ENCODE results near the gene SEC22C. TPM values are rescaled to one million over a fixed set of nuclear protein-coding genes. Genes with fewer than 3 reads are reported as not detected.
"Not testable (repeated sequence)": the region's sequence is repeated elsewhere in the genome, so short reads cannot be mapped to it uniquely, and the experiment has no call there.

Gene SEC22C
- total RNA-seq, 8 experiments from 2014 or later = 26.5 to 56.6 (median 32.5) TPM

DNA sequence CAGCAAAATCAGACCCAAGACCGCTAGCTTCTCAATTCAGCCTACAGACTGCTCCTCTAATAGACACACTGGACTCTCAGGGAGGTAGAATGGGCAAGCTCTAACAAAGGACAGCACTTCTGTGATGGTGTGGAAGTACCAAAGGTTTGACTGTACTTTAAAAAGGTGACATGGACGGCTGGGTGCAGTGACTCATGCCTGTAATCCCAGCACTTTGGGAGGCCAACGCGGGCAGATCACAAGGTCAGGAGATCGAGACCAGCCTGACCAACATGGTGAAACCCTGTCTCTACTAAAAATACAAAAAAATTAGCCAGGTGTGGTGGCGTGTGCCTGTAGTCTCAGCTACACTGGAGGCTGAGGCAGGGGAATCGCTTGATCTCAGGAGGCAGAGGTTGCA lies 15.3 kb upstream of the SEC22C start:
- H3K4me1 ChIP-seq (replicated peaks in 1 of 2); ATAC-seq (replicated peaks in 6 of 8); in situ Hi-C loops (cut with MboI; ENCODE audit: low pct_unique_long_range_greater_than_20kb in 2 of 9, low sequenced_read_pairs in 9 of 9, unreplicated experiment in 9 of 9); H3K27ac ChIP-seq; H3K4me3 ChIP-seq: not testable (repeated sequence)
- WGBS, 10 experiments = 80 to 100% (median 94%) methylated on average over 1 to 5 of the region's 7 CpGs; no CpG with 5 or more reads in 1 of the 10 experiments

DNA sequence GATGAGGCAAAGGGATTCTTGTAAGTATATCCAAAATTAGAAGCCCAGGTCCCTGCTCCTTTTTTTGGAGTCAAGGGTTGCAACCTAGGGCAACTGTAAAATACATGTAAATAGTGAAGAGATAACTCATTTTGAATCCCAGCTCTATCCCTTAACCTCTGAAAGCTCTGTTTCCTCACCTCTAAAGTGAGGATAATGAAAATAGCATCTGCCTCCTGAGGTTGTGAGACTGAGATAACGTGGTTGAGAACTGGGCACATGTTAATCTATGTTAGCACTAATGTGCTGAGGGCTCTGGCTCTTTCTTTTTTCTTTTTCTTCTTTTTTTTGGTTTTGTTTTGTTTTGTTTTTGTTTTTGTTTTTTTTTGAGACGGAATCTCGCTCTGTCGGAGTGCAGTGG lies 13.9 kb upstream of the SEC22C start:
- Histone ChIP-seq H3K4me1 (replicated peaks in 1 of 2) (peaks cover 7 to 8% of the 10 kb centered on the region in 2 donors), H3K4me3 (no peak overlapping the region), H3K27ac (no peak overlapping the region)
- in situ Hi-C loops (cut with MboI; ENCODE audit: low pct_unique_long_range_greater_than_20kb in 2 of 9, low sequenced_read_pairs in 9 of 9, unreplicated experiment in 9 of 9) = no loop called here
- no peak for ATAC-seq (replicated peaks in 6 of 8)
- 80 to 100% (median 100%) methylated on average over 1 to 4 of the region's 4 CpGs for WGBS, 10 experiments

DNA sequence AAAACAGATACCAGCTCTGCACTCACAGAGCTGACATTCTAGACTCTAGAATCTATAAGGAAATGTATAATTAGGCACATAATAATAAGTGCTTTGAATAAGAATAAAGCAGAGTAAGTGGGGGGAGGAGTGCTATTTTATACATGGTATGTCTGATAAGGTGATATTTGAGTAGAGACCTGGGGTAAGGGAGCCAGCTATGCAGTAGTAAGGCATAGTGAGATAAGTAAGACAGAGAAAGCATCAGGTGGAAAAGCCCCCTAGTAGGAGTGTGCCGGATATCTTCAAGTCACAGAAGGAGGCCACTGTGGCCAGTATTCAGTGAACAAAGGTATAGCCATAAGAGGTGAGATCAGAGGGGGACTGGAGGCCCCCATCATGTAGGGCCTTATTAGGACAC lies 11.9 kb upstream of the SEC22C start:
- WGBS, 10 experiments = 100% methylated on average over 1 of the region's 1 CpG; no CpG with 5 or more reads in 4 of the 10 experiments
- Histone ChIP-seq H3K4me1 (replicated peaks in 1 of 2) (peaks cover 7 to 8% of the 10 kb centered on the region in 2 donors), H3K27ac (no peak overlapping the region), H3K4me3 (no peak overlapping the region)
- ATAC-seq (replicated peaks in 6 of 8) = no peak
- in situ Hi-C loops (cut with MboI; ENCODE audit: low pct_unique_long_range_greater_than_20kb in 2 of 9, low sequenced_read_pairs in 9 of 9, unreplicated experiment in 9 of 9) = no loop called here

DNA sequence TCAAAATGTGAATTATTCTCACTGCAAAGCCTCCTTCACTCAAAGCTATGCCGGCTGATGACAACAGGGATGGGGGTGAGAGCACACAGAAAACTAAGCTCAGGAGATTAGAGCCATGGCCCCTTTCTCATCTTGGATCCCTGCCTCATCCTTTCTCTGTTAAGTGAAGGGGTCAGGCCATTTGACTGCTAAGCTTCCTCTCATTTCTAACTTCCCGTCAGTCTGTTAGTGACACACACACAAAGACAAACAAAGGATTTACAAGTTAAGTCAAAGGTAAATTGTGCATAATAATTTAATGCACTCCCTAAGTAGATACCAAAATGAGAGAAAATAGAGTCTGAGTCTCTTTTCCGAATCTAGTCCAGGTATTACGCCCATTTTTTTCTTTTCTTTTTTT lies 10.0 kb upstream of the SEC22C start:
- H3K4me1 ChIP-seq (replicated peaks in 1 of 2) = peaks cover 7 to 8% of the 10 kb centered on the region in 2 donors
- peak overlapping the region; percentile 60 to 93 (median 77) for H3K4me3 ChIP-seq
- H3K27ac ChIP-seq = no peak overlapping the region
- 30 to 94% (median 57%) methylated on average over 2 to 4 of the region's 4 CpGs; no CpG with 5 or more reads in 3 of the 10 experiments for WGBS, 10 experiments
- in situ Hi-C loops (cut with MboI; ENCODE audit: low pct_unique_long_range_greater_than_20kb in 2 of 9, low sequenced_read_pairs in 9 of 9, unreplicated experiment in 9 of 9) = no loop called here
- ATAC-seq (replicated peaks in 6 of 8) = no peak

DNA sequence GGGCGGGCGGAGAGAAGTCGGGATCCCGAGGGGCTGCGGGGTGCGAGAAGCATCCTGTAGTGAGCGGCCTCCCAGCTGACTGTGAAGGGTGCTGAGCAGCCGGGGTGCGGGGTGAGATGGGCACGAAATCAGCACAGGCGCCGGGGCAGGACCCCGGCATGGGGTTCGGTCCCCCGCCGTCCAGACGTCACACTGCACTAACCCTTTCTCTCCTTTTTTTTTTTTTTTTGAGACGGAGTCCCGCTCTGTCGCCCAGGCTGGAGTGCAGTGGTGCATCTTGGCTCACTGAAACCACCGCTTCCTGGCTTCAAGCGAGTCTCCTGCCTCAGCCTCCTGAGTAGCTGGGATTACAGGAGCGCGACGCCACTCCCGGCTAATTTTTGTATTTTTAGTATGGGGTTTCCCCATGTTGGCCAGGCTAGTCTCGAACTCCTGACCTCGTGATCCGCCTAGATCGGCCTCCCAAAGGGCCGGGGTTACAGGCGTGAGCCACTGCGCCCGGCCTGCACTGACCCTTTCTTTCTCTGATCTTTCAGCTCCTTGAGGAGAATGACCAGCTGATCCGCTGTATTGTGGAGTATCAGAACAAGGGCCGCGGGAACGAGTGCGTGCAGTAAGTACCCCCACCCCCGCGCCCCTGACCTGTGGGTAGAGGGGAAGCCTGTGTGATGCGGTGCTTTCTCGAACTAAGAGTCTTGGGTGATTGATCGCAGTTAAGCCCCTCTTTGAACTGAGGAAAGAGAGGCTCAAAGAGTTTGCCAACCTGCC lies 9.4 kb upstream of the SEC22C start:
- ATAC-seq (replicated peaks in 6 of 8) = peak in 5 of 8 experiments; percentile 28 to 43 (median 36)
- in situ Hi-C loops (cut with MboI; ENCODE audit: low pct_unique_long_range_greater_than_20kb in 2 of 9, low sequenced_read_pairs in 9 of 9, unreplicated experiment in 9 of 9) = no loop called here
- H3K4me1 ChIP-seq (replicated peaks in 1 of 2) = peaks cover 7 to 8% of the 10 kb centered on the region in 2 donors
- H3K4me3 ChIP-seq = peak overlapping the region; percentile 60 to 93 (median 77)
- H3K27ac ChIP-seq = peak overlapping the region; percentile 67 to 80
- WGBS, 10 experiments = 0 to 49% (median 3%) methylated on average over 3 to 7 of the region's 44 CpGs; no CpG with 5 or more reads in 4 of the 10 experiments

DNA sequence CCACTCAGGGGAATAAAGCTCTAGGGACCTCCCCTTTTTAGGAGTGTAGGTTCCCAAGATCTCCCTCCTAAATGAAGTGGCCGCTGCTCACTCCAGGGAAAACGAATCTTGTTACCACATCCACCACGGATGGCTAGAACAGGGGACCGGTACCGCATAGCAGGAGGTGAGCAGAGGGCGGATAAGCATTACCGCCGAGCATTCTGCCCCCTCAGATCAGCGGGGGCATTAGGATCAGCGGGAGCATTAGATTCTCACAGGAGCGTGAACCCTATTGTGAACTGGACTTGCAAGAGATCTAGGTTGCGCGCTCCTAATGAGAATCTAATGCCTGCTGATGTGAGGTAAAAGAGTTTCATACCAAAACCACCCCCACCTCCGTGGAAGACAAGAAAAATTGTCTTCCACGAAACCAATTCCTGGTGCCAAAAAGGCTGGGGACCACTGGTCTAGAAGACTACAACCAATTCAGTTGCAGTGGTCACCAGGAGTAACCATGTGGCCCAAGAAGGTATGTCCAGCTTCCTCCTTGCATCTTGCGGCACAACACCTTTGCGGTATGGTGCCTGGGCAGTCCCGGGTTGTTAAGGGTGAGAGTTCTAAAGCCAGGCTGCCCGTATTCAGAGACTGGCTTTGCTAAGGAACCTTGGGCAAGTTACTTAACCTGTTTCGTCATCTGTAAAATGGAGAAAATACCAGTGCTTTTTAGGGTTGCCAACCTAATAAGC lies 7.8 kb upstream of the SEC22C start:
- in situ Hi-C loops (cut with MboI; ENCODE audit: low pct_unique_long_range_greater_than_20kb in 2 of 9, low sequenced_read_pairs in 9 of 9, unreplicated experiment in 9 of 9) = no loop called here
- Histone ChIP-seq H3K4me1 (replicated peaks in 1 of 2) (peaks cover 7 to 8% of the 10 kb centered on the region in 2 donors), H3K4me3 (peak overlapping the region in 1 of 5 donors; percentile 60), H3K27ac (peak overlapping the region in 1 of 2 donors; percentile 75)
- WGBS, 10 experiments = 67 to 100% (median 92%) methylated on average over 1 to 12 of the region's 20 CpGs; no CpG with 5 or more reads in 1 of the 10 experiments
- no peak for ATAC-seq (replicated peaks in 6 of 8)

DNA sequence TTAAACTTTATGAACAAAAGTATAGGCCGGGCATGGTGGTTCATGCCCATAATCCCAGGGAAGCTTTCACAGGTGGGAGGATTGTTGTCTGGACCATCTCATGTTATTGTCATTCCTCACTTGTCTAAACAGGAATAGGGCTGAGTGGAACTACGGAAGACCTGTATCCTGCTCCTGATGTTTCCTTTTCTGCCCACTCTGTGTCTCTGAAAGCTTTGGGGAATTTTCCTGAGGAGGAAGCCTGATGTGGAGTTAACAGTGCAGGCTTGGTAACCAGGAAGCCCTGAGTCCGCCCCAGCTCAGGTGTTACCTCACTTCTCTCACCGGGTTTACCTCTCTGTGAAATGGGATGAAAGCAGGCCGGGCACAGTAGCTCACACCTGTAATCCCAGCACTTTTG lies 6.9 kb upstream of the SEC22C start:
- no peak for ATAC-seq (replicated peaks in 6 of 8)

DNA sequence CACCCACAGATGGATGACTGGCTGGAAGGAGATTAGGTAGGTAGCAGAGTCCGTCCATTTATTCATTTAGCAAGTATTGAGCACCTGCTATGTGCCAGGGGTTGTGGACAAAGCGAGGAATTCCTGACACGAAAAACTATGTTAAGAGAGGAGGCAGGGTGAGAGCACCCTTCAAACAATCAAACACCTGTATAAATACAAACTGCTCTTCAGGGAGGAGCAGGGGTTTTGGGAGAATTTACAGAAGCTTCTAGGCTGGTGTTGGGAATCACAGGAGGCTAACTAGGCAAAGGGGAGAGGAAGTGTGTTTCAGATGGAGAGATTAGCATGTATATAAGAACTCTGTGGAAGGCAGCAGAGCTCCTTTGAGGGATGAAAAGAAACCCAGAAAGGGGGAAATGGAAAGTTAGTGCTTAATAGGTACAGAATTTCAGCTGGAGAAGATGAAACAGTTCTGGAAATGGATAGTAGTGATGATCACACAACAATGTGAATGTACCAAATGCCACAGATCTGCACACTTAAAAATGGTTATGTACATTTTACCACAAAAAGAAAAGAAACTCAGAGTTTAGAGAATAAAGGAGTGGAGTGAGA lies 805 bp upstream of the SEC22C start:
- 0 to 20% (median 0%) methylated on average over 1 to 3 of the region's 3 CpGs; no CpG with 5 or more reads in 3 of the 10 experiments for WGBS, 10 experiments
- Histone ChIP-seq H3K27ac (peak overlapping the region; percentile 64), H3K4me3 (peak overlapping the region; percentile 67 to 98 (median 80)), H3K4me1 (replicated peaks in 1 of 2) (peaks cover 14 to 15% of the 10 kb centered on the region in 2 donors)
- ATAC-seq (replicated peaks in 6 of 8) = no peak
- in situ Hi-C loops (cut with MboI; ENCODE audit: low pct_unique_long_range_greater_than_20kb in 2 of 9, low sequenced_read_pairs in 9 of 9, unreplicated experiment in 9 of 9) = no loop called here

More for the DNA sequence above, 6.9 kb upstream of the SEC22C start:
- in situ Hi-C loops (cut with MboI; ENCODE audit: low pct_unique_long_range_greater_than_20kb in 2 of 9, low sequenced_read_pairs in 9 of 9, unreplicated experiment in 9 of 9) = no loop called here
- no peak overlapping the region for H3K27ac ChIP-seq
- WGBS, 10 experiments = 90 to 100% (median 93%) methylated on average over 1 to 5 of the region's 5 CpGs; no CpG with 5 or more reads in 4 of the 10 experiments
- H3K4me1 ChIP-seq (replicated peaks in 1 of 2) = peaks cover 7 to 8% of the 10 kb centered on the region in 2 donors
- H3K4me3 ChIP-seq = no peak overlapping the region

DNA sequence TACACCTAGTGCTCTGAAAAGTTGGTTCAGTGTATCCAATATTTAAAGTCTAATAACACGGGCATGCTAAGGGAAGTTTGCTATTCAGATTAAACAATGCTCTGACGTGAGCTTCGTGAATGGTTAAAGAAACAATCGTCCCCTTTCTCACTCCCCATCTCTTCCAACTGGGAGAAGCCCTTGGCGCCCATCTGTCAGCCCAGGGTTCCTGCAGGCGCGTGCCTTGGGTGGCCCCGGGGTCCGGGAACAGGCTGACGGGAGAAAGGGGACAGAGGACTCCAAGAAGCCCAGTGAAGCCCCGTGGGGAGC lies 413 bp downstream of the SEC22C start:
- ATAC-seq (replicated peaks in 6 of 8) = no peak
- in situ Hi-C loops (cut with MboI; ENCODE audit: low pct_unique_long_range_greater_than_20kb in 2 of 9, low sequenced_read_pairs in 9 of 9, unreplicated experiment in 9 of 9) = no loop called here
- Histone ChIP-seq H3K4me1 (replicated peaks in 1 of 2) (peaks cover 14 to 15% of the 10 kb centered on the region in 2 donors), H3K27ac (peak overlapping the region; percentile 74 to 78), H3K4me3 (peak overlapping the region; percentile 67 to 98 (median 80))
- 0 to 14% (median 0%) methylated on average over 1 to 7 of the region's 11 CpGs; no CpG with 5 or more reads in 2 of the 10 experiments for WGBS, 10 experiments

DNA sequence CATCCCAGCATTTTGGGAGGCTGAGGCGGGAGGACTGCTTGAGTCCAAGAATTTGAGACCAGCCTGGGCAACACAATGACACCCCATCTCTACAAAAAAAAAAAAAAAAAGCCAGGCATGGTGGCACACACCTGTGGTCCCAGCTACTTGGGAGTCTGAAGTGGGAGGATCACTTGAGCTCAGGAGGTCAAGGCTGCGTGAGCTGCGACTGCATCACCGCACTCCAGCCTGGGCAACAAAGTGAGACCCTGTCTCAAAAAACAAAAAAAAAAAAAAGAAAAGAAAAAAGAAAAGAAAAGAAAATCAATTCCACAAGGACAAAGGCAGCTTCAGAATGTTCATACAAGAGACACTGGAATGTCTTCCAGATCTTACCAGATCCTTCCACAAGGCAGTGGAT lies 2.4 kb downstream of the SEC22C start:
- WGBS, 10 experiments = 90 to 100% (median 94%) methylated on average over 2 to 4 of the region's 4 CpGs; no CpG with 5 or more reads in 3 of the 10 experiments
- H3K4me3 ChIP-seq; in situ Hi-C loops (cut with MboI; ENCODE audit: low pct_unique_long_range_greater_than_20kb in 2 of 9, low sequenced_read_pairs in 9 of 9, unreplicated experiment in 9 of 9); ATAC-seq (replicated peaks in 6 of 8); H3K27ac ChIP-seq: not testable (repeated sequence)
- H3K4me1 ChIP-seq (replicated peaks in 1 of 2) = peaks cover 14 to 15% of the 10 kb centered on the region in 2 donors

DNA sequence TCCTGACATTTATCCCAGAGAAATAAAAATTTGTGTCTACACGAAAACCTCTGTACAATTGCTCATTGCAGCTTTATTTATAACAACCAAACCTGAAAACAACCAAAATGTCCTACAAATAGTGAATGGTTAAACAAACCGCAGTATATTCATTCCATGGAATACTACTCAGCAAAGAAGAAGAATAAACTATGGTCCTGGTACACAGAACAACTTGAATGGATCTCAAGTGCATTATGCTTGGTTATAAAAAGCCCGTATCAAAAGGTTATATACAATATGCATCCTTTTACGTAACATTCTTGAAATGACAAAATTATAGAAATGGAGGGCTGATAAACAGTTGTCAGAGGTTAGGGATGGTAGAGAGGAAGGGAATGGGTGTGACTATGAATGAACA lies 3.7 kb downstream of the SEC22C start:
- in situ Hi-C loops (cut with MboI; ENCODE audit: low pct_unique_long_range_greater_than_20kb in 2 of 9, low sequenced_read_pairs in 9 of 9, unreplicated experiment in 9 of 9) = no loop called here
- Histone ChIP-seq H3K4me3 (no peak overlapping the region), H3K27ac (no peak overlapping the region), H3K4me1 (replicated peaks in 1 of 2) (peaks cover 12 to 13% of the 10 kb centered on the region in 2 donors)
- 72 to 100% (median 96%) methylated on average over 2 to 4 of the region's 4 CpGs; no CpG with 5 or more reads in 1 of the 10 experiments for WGBS, 10 experiments
- ATAC-seq (replicated peaks in 6 of 8) = no peak

DNA sequence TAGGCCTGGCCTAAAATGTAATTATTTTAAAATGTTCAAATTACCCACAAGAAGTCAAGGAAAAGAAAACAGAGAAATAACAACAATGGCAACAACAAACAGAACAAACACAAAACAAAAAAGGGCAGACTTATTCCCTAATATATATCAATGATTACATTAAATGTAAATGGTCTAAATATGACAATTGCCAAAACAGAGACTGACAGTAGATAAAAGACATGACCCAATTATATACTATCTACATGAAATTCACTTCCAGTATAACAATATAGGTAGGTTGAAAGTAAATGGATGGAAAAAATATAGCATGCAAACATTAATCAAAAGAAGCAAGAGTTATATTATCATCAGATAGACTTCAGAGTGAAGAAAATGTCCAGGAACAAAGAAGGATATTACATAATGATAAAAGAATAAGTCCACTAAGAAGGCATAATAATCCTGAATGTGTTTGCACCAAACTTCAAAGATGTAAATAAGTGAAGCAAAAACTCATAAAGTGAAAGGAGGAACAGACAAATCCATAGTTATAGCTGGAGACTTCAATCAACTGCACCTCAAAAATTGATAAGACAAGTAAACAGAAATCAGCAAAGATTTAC lies 6.5 kb downstream of the SEC22C start:
- H3K27ac ChIP-seq = no peak overlapping the region
- in situ Hi-C loops (cut with MboI; ENCODE audit: low pct_unique_long_range_greater_than_20kb in 2 of 9, low sequenced_read_pairs in 9 of 9, unreplicated experiment in 9 of 9) = no loop called here
- H3K4me3 ChIP-seq = no peak overlapping the region
- H3K4me1 ChIP-seq (replicated peaks in 1 of 2) = peaks cover 0 to 4% of the 10 kb centered on the region in 2 donors
- no peak for ATAC-seq (replicated peaks in 6 of 8)

DNA sequence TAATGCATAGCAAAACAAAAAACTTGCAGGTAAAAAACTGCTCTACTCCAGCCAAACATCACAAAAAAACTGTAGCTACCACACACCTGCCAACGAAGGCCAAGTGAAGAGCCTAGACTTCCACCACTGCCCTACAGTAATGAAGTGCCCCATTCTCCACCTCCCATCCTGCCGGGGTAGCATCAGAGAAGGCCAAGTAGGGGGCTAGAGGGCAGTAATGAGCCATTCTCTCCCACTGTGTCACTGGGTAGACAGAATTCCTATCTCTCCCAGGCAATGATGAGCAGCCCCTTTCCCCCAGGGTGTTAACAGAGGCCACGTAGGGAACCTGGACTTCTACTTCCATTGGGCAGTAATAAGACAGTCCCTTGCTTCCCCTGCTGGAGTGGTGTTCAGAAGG lies 9.5 kb downstream of the SEC22C start:
- no peak overlapping the region for H3K4me3 ChIP-seq
- peak in 4 of 8 experiments; percentile 69 to 93 (median 80) for ATAC-seq (replicated peaks in 6 of 8)
- H3K27ac ChIP-seq = no peak overlapping the region
- H3K4me1 ChIP-seq (replicated peaks in 1 of 2) = no peaks in the 10 kb centered on the region
- in situ Hi-C loops (cut with MboI; ENCODE audit: low pct_unique_long_range_greater_than_20kb in 2 of 9, low sequenced_read_pairs in 9 of 9, unreplicated experiment in 9 of 9) = no loop called here
- WGBS, 10 experiments = 33 to 57% (median 43%) methylated on average over 1 to 3 of the region's 3 CpGs; no CpG with 5 or more reads in 4 of the 10 experiments

Data from motor neuron (in vitro differentiated cells).